Astrocyte (in vitro differentiated cells and primary cell): ENCODE data around the gene CTSE.

ENCODE experiments used
- CTCF ChIP-seq: IDR thresholded peaks from 2 replicates; pipeline ENCODE4 v1.5.1; 2011; ENCODE audit warnings: low read depth, mild to moderate bottlenecking, inconsistent platforms, low read length, moderate library complexity; ENCODE audit not compliant: insufficient read depth
- EZH2 ChIP-seq: IDR thresholded peaks from 2 replicates; pipeline ENCODE4 v1.6.1; 2012; ENCODE audit warnings: mild to moderate bottlenecking, low read length, inconsistent platforms; ENCODE audit not compliant: insufficient read depth

- TF ChIP-seq CTCF (no peak), EZH2 (no peak)
Measured at GRCh38 chr1:205980237-205980870, 43.3 kb downstream of the CTSE start.
